Left lung (tissue), 10 donors: ENCODE data around the gene CCDC57. TPM values are rescaled to one million over a fixed set of nuclear protein-coding genes. Genes with fewer than 3 reads are reported as not detected.

Experiments
- ATAC-seq: fragments of 200-7000 bp; cut with Tn5 transposase; one replicate; pipeline ENCODE4 v1.9.1; 2020; ENCODE audit warnings: moderate library complexity
- DNase-seq, 4 donors: peaks; one replicate each; pipeline ENCODE4 v3.0.0-alpha.2; 2013 to 2020
- H3K27ac ChIP-seq, 2 donors: fragments of 200-600 bp; sonication (generic) in 1 of 2; one replicate each; pipeline versions ENCODE4 v1.5.0 to v1.8.0; 2020 to 2021
- H3K27me3 ChIP-seq, 2 donors: fragments of 200-600 bp; sonication (generic) in 1 of 2; one replicate each; pipeline versions ENCODE4 v1.5.0 to v1.8.0; 2020 to 2021
- H3K36me3 ChIP-seq, 2 donors: fragments of 200-600 bp; sonication (generic) in 1 of 2; one replicate each; pipeline versions ENCODE4 v1.5.0 to v1.8.0; 2020 to 2021
- H3K4me1 ChIP-seq, 2 donors: fragments of 200-600 bp; one replicate each; pipeline ENCODE4 v1.8.0; 2021
- H3K4me3 ChIP-seq, 2 donors: fragments of 200-600 bp; sonication (generic) in 1 of 2; one replicate each; pipeline versions ENCODE4 v1.5.0 to v1.8.0; 2020 to 2021; ENCODE audit warnings: mild to moderate bottlenecking in 1 of 2
- H3K9me3 ChIP-seq, 2 donors: fragments of 200-600 bp; sonication (generic) in 1 of 2; one replicate each; pipeline versions ENCODE4 v1.5.0 to v1.8.0; 2020 to 2021
- intact Hi-C, 2 donors: fragments of 100-400 bp; cut with DNase I; formaldehyde crosslinking; loops; one replicate each; pipeline versions ENCODE4 v1.11.2 to v1.14.2; 2022
- polyA plus RNA-seq, 6 donors: library from polyadenylated mRNA; unstranded; fragments of 120-200 nt; gene quantifications; one replicate each; pipeline ENCODE4 v1.2.1, GENCODE V29; 2013; ENCODE audit not compliant: insufficient read length in 6 of 6
- total RNA-seq, 2 donors: library from RNA; stranded (reverse); fragmentation: NEBNext Ultra II Directional; extraction: Animal tissue kit (Norgen Biotek cat#: 25700); gene quantifications; one replicate each; pipeline ENCODE4 v1.2.1, GENCODE V29; 2021
- TF ChIP-seq, protein P1 (sequence below), 2 donors: fragments of 200-600 bp; sonication (generic) in 1 of 2; IDR thresholded peaks; one replicate each; pipeline versions ENCODE4 v1.5.0 to v1.8.0; 2021; ENCODE audit warnings: antibody characterized with exemption in 2 of 2
- donor health status: DM: no; HTN: yes; CAD: no.
- donor health status: DM: no; HTN: no; CAD: no.

The CCDC57 gene
- total and polyA plus RNA-seq, 8 donors, result 41.7 to 73.4 (median 59.8) TPM

- no peaks in the 10 kb centered on the region for H3K9me3 ChIP-seq
- DNase-seq (peak in 1 of 4 donors; percentile 73), ATAC-seq (no peak)
- TF ChIP-seq, protein P1, sequence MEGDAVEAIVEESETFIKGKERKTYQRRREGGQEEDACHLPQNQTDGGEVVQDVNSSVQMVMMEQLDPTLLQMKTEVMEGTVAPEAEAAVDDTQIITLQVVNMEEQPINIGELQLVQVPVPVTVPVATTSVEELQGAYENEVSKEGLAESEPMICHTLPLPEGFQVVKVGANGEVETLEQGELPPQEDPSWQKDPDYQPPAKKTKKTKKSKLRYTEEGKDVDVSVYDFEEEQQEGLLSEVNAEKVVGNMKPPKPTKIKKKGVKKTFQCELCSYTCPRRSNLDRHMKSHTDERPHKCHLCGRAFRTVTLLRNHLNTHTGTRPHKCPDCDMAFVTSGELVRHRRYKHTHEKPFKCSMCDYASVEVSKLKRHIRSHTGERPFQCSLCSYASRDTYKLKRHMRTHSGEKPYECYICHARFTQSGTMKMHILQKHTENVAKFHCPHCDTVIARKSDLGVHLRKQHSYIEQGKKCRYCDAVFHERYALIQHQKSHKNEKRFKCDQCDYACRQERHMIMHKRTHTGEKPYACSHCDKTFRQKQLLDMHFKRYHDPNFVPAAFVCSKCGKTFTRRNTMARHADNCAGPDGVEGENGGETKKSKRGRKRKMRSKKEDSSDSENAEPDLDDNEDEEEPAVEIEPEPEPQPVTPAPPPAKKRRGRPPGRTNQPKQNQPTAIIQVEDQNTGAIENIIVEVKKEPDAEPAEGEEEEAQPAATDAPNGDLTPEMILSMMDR (IDR thresholded peaks at IDR 0.05), result no peak
- intact Hi-C loops, result loop anchor here in 1 of 2 donors (5.0 to 10.0 kb wide), 2 partner anchors 60 to 87 kb away; no protein-coding TSS in a partner anchor
- no peaks in the 10 kb centered on the region for H3K27me3 ChIP-seq
- peak overlapping the region in 1 of 2 donors; percentile 55 for H3K27ac ChIP-seq
- peaks cover 46 to 100% of the 10 kb centered on the region in 2 donors for H3K4me1 ChIP-seq
- peaks cover 0 to 59% of the 10 kb centered on the region in 2 donors for H3K36me3 ChIP-seq
- H3K4me3 ChIP-seq, result no peak overlapping the region
These were observed 22.6 kb upstream of the CCDC57 start for GRCh38 chr17:82235056-82235774.

DNA sequence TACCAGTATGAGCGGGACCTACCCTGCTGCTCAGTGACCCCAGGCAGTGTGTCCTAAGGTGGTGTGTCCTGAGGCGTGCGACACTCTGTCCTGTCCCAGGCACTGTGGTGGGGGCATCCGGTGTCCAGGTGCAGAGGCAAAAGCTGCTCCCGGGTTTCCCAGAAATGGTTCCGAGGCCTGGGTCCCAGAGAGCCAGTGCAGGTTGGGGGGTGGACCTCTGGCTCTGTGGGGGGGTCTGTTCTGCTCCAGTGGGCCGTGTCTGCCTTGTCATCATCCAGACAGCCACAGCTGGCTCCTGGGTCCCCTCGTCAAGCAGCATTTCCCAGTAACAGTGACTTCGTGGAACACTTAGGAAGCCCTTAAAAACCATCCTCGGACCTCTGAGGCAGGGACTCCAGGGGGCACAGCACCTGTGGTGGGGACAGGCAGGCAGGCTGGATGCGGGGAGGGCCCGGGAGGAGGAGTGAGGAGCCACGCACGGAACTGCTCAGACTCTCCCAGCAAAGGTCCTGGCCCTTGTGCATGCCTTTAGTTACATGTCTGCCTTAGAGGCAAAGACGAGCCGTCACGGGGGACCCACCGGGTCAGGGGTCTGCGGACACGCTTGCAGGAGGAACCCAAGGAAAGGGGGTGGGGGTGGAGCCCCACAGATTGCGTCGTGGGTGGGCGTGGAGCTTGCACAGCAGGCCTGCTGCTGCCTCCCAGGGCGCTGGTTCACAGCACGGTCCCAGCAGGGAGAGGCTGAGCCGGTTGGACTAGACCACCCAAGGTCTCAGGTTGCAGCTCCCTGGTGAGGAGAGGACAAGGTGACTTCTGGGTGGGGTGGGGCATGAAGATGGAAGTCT, 21.8 kb upstream of the CCDC57 start:
- H3K36me3 ChIP-seq, result peaks cover 0 to 51% of the 10 kb centered on the region in 2 donors
- H3K4me1 ChIP-seq, result peaks cover 44 to 100% of the 10 kb centered on the region in 2 donors
- DNase-seq (peak in 2 of 4 donors; percentile 79), ATAC-seq (no peak)
- TF ChIP-seq, protein P1 (IDR thresholded peaks at IDR 0.05), result no peak
- no peaks in the 10 kb centered on the region for H3K27me3 ChIP-seq
- no peaks in the 10 kb centered on the region for H3K9me3 ChIP-seq
- H3K27ac ChIP-seq, result peak overlapping the region in 1 of 2 donors; percentile 23
- no peak overlapping the region for H3K4me3 ChIP-seq
- intact Hi-C loops, result loop anchor here in 1 of 2 donors (5.0 to 10.0 kb wide), 2 partner anchors 60 to 88 kb away; no protein-coding TSS in a partner anchor

DNA sequence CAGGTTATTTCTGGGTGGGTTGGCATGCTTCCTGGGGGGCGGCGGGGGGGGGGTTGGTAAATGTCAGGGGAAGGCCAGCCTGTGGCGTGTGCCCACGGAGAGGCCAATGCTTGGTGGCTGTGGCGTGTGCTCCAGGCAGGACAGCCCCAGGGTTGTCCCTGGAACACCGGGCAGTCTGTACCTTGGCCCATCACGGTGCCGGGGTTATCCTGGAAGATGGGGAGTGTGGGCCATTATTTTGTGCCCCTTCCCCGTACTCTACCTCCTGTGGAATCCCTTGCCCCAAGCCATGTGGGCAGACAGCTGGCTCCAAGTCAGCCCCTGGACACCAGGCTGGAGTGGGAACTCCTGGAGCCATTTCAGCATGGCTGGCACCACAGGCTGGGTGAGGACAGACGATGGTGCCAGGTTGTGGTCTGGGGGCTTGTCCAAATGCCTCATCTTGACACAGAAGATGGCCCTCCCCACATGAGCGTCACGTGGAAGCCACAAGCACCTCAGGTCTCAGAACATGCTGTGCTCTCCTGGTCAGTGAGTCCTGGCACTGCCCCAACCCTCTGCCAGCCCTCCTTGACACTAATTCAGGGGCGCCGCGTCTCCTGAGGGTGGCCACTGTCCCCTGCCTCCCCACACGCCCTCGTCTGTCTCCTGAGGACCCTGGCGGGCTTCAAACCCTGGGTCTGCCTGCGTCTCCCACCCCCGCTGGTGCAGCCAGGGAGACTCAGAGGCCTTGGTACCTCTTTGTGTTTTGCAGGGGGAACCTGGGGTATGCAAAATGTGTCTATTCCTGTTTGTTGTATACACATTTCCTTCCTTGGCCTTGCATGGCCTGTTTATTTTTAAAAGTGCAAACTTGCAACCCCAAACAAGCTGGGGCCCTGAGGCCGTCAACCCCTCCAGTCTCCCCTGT, 20.5 kb upstream of the CCDC57 start:
- no peak for ATAC-seq
- TF ChIP-seq, protein P1 (IDR thresholded peaks at IDR 0.05), result no peak
- DNase-seq, result peak in 1 of 4 donors; percentile 57
- H3K4me1 ChIP-seq, result peaks cover 31 to 96% of the 10 kb centered on the region in 2 donors
- peaks cover 0 to 38% of the 10 kb centered on the region in 2 donors for H3K36me3 ChIP-seq
- intact Hi-C loops, result loop anchor here in 1 of 2 donors (10.0 kb wide), 1 partner anchor 62 kb away; no protein-coding TSS in a partner anchor
- H3K27me3 ChIP-seq, result peaks cover 0 to 4% of the 10 kb centered on the region in 2 donors
- no peaks in the 10 kb centered on the region for H3K9me3 ChIP-seq
- peak overlapping the region in 1 of 2 donors; percentile 100 for H3K27ac ChIP-seq
- H3K4me3 ChIP-seq, result peak overlapping the region in 1 of 2 donors; percentile 83

DNA sequence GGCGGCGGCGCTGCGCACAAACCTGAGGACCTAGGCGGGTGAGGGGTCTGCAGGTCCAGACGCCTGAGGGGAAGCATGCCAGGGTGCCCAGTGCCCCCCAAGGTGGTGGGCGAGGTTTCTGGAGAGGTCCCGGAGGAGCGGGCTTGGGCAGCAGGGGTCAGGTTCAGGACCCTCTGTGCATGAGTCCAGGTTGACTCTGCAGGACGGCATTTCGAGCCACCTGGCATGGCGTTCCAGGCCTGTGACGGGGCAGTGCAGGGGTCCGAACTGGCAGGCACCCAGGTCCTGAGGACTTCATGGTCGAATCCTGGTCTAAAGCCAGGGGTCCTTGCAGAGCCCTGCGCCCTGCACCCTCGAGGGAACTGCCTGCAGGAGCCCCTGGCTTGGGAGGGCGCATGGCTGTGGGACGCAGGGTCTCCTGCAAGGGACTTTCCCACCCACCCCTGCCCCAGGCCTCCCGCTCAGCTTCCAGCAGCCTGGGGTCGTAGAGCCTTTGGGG, 19.7 kb upstream of the CCDC57 start:
- intact Hi-C loops, result loop anchor here in 1 of 2 donors (10.0 kb wide), 1 partner anchor 62 kb away; no protein-coding TSS in a partner anchor
- H3K4me3 ChIP-seq, result peak overlapping the region in 1 of 2 donors; percentile 83
- H3K9me3 ChIP-seq, result no peaks in the 10 kb centered on the region
- H3K27ac ChIP-seq, result peak overlapping the region; percentile 95 to 100
- TF ChIP-seq, protein P1 (IDR thresholded peaks at IDR 0.05), result no peak
- peaks cover 0 to 6% of the 10 kb centered on the region in 2 donors for H3K27me3 ChIP-seq
- peaks cover 31 to 96% of the 10 kb centered on the region in 2 donors for H3K4me1 ChIP-seq
- ATAC-seq, result no peak
- DNase-seq, result no peak
- peaks cover 0 to 31% of the 10 kb centered on the region in 2 donors for H3K36me3 ChIP-seq
